ENCODE results near the gene DCPS.
"Not testable (repeated sequence)": the region's sequence is repeated elsewhere in the genome, so short reads cannot be mapped to it uniquely, and the experiment has no call there.

Gene DCPS

GRCh38 chr11:126362879-126363655, 59.2 kb downstream of the DCPS start:
- no peak for DNase-seq

GRCh38 chr11:126363706-126364248, 59.9 kb downstream of the DCPS start:
- DNase-seq = no peak

- DNase-seq = not testable (repeated sequence)
Measured at GRCh38 chr11:126364735-126365134, 60.9 kb downstream of the DCPS start.

GRCh38 chr11:126365508-126365907, 61.6 kb downstream of the DCPS start:
- DNase-seq = not testable (repeated sequence)

- DNase-seq = no peak
Measured at GRCh38 chr11:126366064-126366822, 62.4 kb downstream of the DCPS start.

GRCh38 chr11:126366823-126367654, 63.2 kb downstream of the DCPS start:
- not testable (repeated sequence) for DNase-seq

- not testable (repeated sequence) for DNase-seq
Measured at GRCh38 chr11:126367806-126368205, 63.9 kb downstream of the DCPS start.

GRCh38 chr11:126368336-126369119, 64.7 kb downstream of the DCPS start:
- not testable (repeated sequence) for DNase-seq

- DNase-seq = no peak
Measured at GRCh38 chr11:126370016-126370415, 66.2 kb downstream of the DCPS start.

GRCh38 chr11:126371595-126371994, 67.7 kb downstream of the DCPS start:
- DNase-seq = no peak

- DNase-seq = peak; percentile 14
Measured at GRCh38 chr11:126373389-126374066, 69.7 kb downstream of the DCPS start.

GRCh38 chr11:126374562-126375300, 70.9 kb downstream of the DCPS start:
- not testable (repeated sequence) for DNase-seq

- no peak for DNase-seq
Measured at GRCh38 chr11:126375726-126376125, 71.9 kb downstream of the DCPS start.

GRCh38 chr11:126378763-126379162, 74.9 kb downstream of the DCPS start:
- DNase-seq = peak; percentile 22

GRCh38 chr11:126380909-126381308, 77.0 kb downstream of the DCPS start:
- no peak for DNase-seq

GRCh38 chr11:126381960-126382359, 78.1 kb downstream of the DCPS start:
- not testable (repeated sequence) for DNase-seq

- not testable (repeated sequence) for DNase-seq
Measured at GRCh38 chr11:126382641-126383040, 78.8 kb downstream of the DCPS start.

GRCh38 chr11:126383339-126384335, 79.8 kb downstream of the DCPS start:
- DNase-seq = no peak

GRCh38 chr11:126384449-126385070, 80.7 kb downstream of the DCPS start:
- DNase-seq = no peak
